MM.1S (cell line): ENCODE data around the gene ENOX2.

Experiments used
- EZH2 ChIP-seq: fragments of 300-600 bp; sonication (generic); optimal IDR thresholded peaks from 2 replicates; pipeline ENCODE3; 2017; ENCODE audit warnings: low read depth, mild to moderate bottlenecking, antibody characterized with exemption, low read length, mixed read lengths
- EZH2phosphoT487 ChIP-seq: fragments of 300-600 bp; sonication (generic); IDR thresholded peaks from 2 replicates; pipeline ENCODE4 v1.6.1; 2018; ENCODE audit warnings: antibody characterized with exemption, low read length
- TF ChIP-seq, protein P1 (sequence below): fragments of 300-600 bp; sonication (generic); IDR thresholded peaks from 2 replicates; pipeline ENCODE4 v1.5.1; 2016; ENCODE audit warnings: antibody characterized with exemption, low read length, mixed read lengths

DNA sequence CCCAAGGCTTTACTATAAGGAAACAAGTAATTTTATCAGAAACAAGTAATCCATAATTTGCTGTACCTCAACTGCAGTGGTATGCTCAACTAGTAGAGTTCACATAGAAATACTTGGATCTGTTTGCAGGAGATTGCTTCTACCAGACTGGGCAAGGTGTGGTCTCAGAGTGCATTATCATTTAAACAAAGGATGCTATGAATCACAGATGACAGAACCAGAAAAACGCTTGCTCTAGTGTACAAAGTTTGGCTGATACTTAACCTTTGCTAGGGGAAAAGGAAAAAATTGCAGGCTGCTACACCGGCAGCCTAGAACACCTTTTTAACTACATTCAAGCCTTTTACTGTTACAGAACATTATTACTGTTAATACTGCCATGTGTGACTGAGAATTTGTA, 97.1 kb downstream of the ENOX2 start:
- TF ChIP-seq, protein P1, sequence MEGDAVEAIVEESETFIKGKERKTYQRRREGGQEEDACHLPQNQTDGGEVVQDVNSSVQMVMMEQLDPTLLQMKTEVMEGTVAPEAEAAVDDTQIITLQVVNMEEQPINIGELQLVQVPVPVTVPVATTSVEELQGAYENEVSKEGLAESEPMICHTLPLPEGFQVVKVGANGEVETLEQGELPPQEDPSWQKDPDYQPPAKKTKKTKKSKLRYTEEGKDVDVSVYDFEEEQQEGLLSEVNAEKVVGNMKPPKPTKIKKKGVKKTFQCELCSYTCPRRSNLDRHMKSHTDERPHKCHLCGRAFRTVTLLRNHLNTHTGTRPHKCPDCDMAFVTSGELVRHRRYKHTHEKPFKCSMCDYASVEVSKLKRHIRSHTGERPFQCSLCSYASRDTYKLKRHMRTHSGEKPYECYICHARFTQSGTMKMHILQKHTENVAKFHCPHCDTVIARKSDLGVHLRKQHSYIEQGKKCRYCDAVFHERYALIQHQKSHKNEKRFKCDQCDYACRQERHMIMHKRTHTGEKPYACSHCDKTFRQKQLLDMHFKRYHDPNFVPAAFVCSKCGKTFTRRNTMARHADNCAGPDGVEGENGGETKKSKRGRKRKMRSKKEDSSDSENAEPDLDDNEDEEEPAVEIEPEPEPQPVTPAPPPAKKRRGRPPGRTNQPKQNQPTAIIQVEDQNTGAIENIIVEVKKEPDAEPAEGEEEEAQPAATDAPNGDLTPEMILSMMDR, result no peak
- TF ChIP-seq EZH2phosphoT487 (no peak), EZH2 (no peak)
